ENCODE results near the gene ATP5F1D.

- no peak for TF ChIP-seq CTCF (IDR thresholded peaks at IDR 0.05)
- no peak for TF ChIP-seq POLR2A (IDR thresholded peaks at IDR 0.05)
Measured at GRCh38 chr19:1292419-1293151, 51.0 kb downstream of the ATP5F1D start.
